ENCODE measurements around the gene TTLL10. TPM values are rescaled to one million over a fixed set of nuclear protein-coding genes. Genes with fewer than 3 reads are reported as not detected.

Gene TTLL10
- total RNA-seq, 1 experiment from 2014 or later: 0.68 TPM

GRCh38 chr1:1165900-1166421 lies 7.7 kb upstream of the TTLL10 start:
- no peak overlapping the region for H3K27ac Mint-ChIP-seq
- H3K9ac ChIP-seq (ENCODE audit: extremely low read depth, insufficient read length, low read length): no peak overlapping the region

More at GRCh38 chr1:1165900-1166421, 7.7 kb upstream of the TTLL10 start:
- Mint-ChIP-seq H3K4me1 (peaks cover 18 to 33% of the 10 kb centered on the region in 2 experiments), H3K27me3 (ENCODE audit: low read depth) (peaks cover 3% of the 10 kb centered on the region), H3K9me3 (no peaks in the 10 kb centered on the region), H3K4me3 (peak overlapping the region in 1 of 2 experiments; percentile 17; a peak in 1 of 5 replicates), H3K36me3 (ENCODE audit: insufficient read depth in 1 of 3, low read depth in 3 of 3) (peaks cover 0 to 9% (median 0%) of the 10 kb centered on the region in 3 experiments; a peak in 3 of 7 replicates)
- H2BK20ac ChIP-seq (ENCODE audit: low read depth, low read length, poor library complexity, severe bottlenecking): no peak overlapping the region
- no peak overlapping the region for H4K5ac ChIP-seq (ENCODE audit: insufficient read length, low read depth, low read length)
- no peak for TF ChIP-seq CTCF (conservative IDR thresholded peaks at IDR 0.05)
- H2AFZ ChIP-seq (ENCODE audit: low read length): no peak overlapping the region
- H3K23ac ChIP-seq (ENCODE audit: insufficient read length, low read depth, low read length): no peak overlapping the region
- no peaks in the 10 kb centered on the region; the same call in 1 of the 2 replicates for H3K4me1 ChIP-seq (ENCODE audit: insufficient read depth, low read length)
- H3K18ac ChIP-seq (ENCODE audit: insufficient read length, low read depth, low read length): peak overlapping the region; percentile 49
- no peaks in the 10 kb centered on the region for H3K79me1 ChIP-seq (ENCODE audit: insufficient read depth, low read depth, low read length, poor library complexity, severe bottlenecking)
- H4K8ac ChIP-seq (replicated peaks; ENCODE audit: insufficient read length, low read depth, low read length): no peak overlapping the region
- WGBS (ENCODE audit: extremely low coverage, insufficient read length, low lambda C conversion rate): no CpG with 5 or more reads among the region's 23 CpGs
- H4K20me1 ChIP-seq (ENCODE audit: control insufficient read depth, insufficient read depth, insufficient read length): no peaks in the 10 kb centered on the region
- H3K79me2 ChIP-seq (ENCODE audit: insufficient read depth, low read length): no peaks in the 10 kb centered on the region
- no peak overlapping the region for H2AK5ac ChIP-seq (ENCODE audit: insufficient read length, low read length)
- H3K27ac ChIP-seq (ENCODE audit: insufficient read length, low read depth, low read length): no peak overlapping the region
- no peaks in the 10 kb centered on the region for H3K27me3 ChIP-seq (ENCODE audit: insufficient read depth, low read length)
- no peak overlapping the region for H4K91ac ChIP-seq (ENCODE audit: insufficient read length, low read depth, low read length)
- peaks cover 3% of the 10 kb centered on the region for H3K23me2 ChIP-seq (ENCODE audit: insufficient read length, low read depth, low read length, poor library complexity, severe bottlenecking)
- 0 out of 2 replicates have a peak overlapping the region, but pooled peaks have one; percentile 17 for H3K14ac ChIP-seq (ENCODE audit: insufficient read depth, low read length)
- H3K4me2 ChIP-seq (ENCODE audit: insufficient read depth, insufficient read length, low read length): no peak overlapping the region
- H3K56ac ChIP-seq (ENCODE audit: insufficient read length, low read depth, low read length): no peak overlapping the region
- H2BK120ac ChIP-seq (ENCODE audit: low read depth, low read length, poor library complexity, severe bottlenecking): no peak overlapping the region
- H3K9me3 ChIP-seq (ENCODE audit: control insufficient read depth, low read depth, low read length): no peaks in the 10 kb centered on the region
- no peak overlapping the region for H2BK15ac ChIP-seq (ENCODE audit: low read depth, low read length)
- H3T11ph ChIP-seq (ENCODE audit: low read length): no peak overlapping the region
- H2BK5ac ChIP-seq (ENCODE audit: insufficient read length, low read length): no peak overlapping the region
- H2BK12ac ChIP-seq (ENCODE audit: insufficient read length, low read depth, low read length): no peak overlapping the region
- no peak overlapping the region for H3K4ac ChIP-seq (ENCODE audit: low read depth, low read length)
- no peak for DNase-seq

All from H9 (cell line).